Keratinocyte (primary cell): ENCODE data around the gene CFAP90.

Experiments
- CTCF ChIP-seq, 3 experiments: IDR thresholded peaks in 1 of 3; conservative IDR thresholded peaks in 1 of 3; optimal IDR thresholded peaks in 1 of 3; 2 replicates in 2 of 3; 3 replicates in 1 of 3; pipeline versions ENCODE3 to v1.5.1; 2011; ENCODE audit warnings: low read length in 3 of 3, mild to moderate bottlenecking in 3 of 3, moderate library complexity in 2 of 3, control low read depth in 1 of 3, inconsistent platforms in 1 of 3; ENCODE audit not compliant: insufficient read depth in 2 of 3; ENCODE audit errors: extremely low read depth in 1 of 3
- EZH2 ChIP-seq: IDR thresholded peaks from one replicate; pipeline ENCODE4 v1.6.1; 2012; ENCODE audit warnings: inconsistent platforms, mild to moderate bottlenecking, low read length, moderate library complexity

- TF ChIP-seq CTCF (optimal IDR thresholded peaks at IDR 0.05 in 1 of 3, IDR thresholded peaks at IDR 0.05 in 1 of 3, conservative IDR thresholded peaks at IDR 0.05 in 1 of 3; ENCODE audit: extremely low read depth in 1 of 3, insufficient read depth in 2 of 3, low read length in 3 of 3) (no peak), EZH2 (no peak)
These were observed 13.5 kb downstream of the CFAP90 start for GRCh38 chr5:7837403-7837802.
